Fibroblast of villous mesenchyme (primary cell): ENCODE results near the gene RILPL2. TPM values are rescaled to one million over a fixed set of nuclear protein-coding genes. Genes with fewer than 3 reads are reported as not detected.
A peak's percentile ranks its signal among the peaks of the same experiment; 100 is the strongest.
"Not testable (repeated sequence)": the region's sequence is repeated elsewhere in the genome, so short reads cannot be mapped to it uniquely, and the experiment has no call there.

Source experiments
- DNase-seq: peaks from one replicate; pipeline ENCODE4 v3.0.0-alpha.2; 2010; ENCODE audit warnings: low read depth
- H3K4me3 ChIP-seq: 2 replicates; pipeline ENCODE4 v1.5.1; 2011; ENCODE audit warnings: low read depth, mild to moderate bottlenecking, low read length
- total RNA-seq: library from RNA; depleted of rRNA; stranded (reverse); fragments of >200 nt; gene quantifications from 2 replicates; pipeline ENCODE4 v1.2.3, GENCODE V29; 2012
- TF ChIP-seq, protein P1 (sequence below): IDR thresholded peaks from 2 replicates; pipeline ENCODE4 v1.5.1; 2012; ENCODE audit warnings: low read depth, mild to moderate bottlenecking, low read length; ENCODE audit not compliant: insufficient read depth

Gene RILPL2, protein sequence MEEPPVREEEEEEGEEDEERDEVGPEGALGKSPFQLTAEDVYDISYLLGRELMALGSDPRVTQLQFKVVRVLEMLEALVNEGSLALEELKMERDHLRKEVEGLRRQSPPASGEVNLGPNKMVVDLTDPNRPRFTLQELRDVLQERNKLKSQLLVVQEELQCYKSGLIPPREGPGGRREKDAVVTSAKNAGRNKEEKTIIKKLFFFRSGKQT
- 3.5 and 5.6 TPM in 2 replicates for total RNA-seq

- peak; percentile 91 for DNase-seq
- TF ChIP-seq, protein P1, sequence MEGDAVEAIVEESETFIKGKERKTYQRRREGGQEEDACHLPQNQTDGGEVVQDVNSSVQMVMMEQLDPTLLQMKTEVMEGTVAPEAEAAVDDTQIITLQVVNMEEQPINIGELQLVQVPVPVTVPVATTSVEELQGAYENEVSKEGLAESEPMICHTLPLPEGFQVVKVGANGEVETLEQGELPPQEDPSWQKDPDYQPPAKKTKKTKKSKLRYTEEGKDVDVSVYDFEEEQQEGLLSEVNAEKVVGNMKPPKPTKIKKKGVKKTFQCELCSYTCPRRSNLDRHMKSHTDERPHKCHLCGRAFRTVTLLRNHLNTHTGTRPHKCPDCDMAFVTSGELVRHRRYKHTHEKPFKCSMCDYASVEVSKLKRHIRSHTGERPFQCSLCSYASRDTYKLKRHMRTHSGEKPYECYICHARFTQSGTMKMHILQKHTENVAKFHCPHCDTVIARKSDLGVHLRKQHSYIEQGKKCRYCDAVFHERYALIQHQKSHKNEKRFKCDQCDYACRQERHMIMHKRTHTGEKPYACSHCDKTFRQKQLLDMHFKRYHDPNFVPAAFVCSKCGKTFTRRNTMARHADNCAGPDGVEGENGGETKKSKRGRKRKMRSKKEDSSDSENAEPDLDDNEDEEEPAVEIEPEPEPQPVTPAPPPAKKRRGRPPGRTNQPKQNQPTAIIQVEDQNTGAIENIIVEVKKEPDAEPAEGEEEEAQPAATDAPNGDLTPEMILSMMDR, result peak; percentile 6
- peak within 1 kb of the TSS; percentile 93 for H3K4me3 ChIP-seq
Observed at GRCh38 chr12:123436017-123436964, at the start of gene RILPL2. Gene RILPL2 (minus strand): TSS chr12:123436684. CDS start chr12:123436420, 264 bp downstream.

DNA sequence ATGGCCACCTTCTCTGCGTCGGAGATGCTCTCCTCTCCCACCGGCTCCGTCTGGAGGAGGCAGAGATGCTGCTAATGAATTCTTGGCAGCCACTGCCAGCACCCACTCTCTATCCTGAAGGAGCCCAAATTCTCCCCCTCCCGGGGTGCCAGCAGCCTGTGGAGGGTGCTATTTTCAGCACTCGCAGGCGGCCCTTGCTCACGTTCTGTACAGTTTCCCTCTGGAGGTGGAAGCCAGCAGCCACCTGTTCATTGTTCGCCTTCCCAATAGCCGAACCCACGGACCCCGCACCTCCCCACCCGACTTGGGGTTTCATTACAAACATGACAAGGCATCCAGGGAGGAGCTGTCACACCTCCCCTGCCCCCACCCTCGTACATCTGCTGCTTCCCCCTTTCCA is 49.3 kb upstream of the RILPL2 start:
- no peak overlapping the region for H3K4me3 ChIP-seq
- TF ChIP-seq, protein P1, result no peak
- no peak for DNase-seq

DNA sequence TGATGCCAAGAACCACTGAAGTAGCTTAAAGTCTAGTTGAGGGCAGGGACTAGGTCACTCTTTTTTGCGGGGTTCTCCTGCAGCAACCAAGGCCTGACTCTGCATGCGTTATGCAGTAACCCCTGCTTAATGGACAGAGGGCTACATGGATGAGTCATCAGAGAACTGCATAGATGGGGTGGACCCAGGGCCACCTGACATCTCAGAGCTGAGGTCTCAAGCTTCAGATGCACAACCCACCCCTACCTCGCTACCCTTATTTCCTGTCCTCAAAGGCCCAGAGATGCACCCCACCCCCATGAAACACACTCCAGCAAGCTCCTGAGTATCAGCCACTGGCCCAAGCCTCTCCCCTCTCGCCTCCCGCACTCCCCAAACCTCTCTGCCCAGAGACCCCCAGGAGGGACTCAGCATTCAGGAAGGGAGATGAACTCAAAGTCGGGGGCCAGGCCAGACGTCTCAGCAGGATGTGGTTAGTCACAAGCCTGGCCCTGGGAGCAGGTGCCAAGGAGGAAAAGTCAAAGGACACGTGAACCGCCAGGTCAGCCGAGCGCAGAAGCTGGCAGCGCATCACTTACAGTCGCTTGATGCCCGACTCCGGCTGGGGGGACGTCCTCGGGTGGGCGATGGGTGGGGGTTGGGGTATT is 47.2 kb upstream of the RILPL2 start:
- H3K4me3 ChIP-seq, result no peak overlapping the region
- DNase-seq, result no peak
- TF ChIP-seq, protein P1, result no peak

GRCh38 chr12:123482876-123483275 is 46.4 kb upstream of the RILPL2 start:
- DNase-seq, result no peak
- H3K4me3 ChIP-seq, result no peak overlapping the region
- TF ChIP-seq, protein P1, result no peak

GRCh38 chr12:123481251-123481650 is 44.8 kb upstream of the RILPL2 start:
- not testable (repeated sequence) for H3K4me3 ChIP-seq, DNase-seq

DNA sequence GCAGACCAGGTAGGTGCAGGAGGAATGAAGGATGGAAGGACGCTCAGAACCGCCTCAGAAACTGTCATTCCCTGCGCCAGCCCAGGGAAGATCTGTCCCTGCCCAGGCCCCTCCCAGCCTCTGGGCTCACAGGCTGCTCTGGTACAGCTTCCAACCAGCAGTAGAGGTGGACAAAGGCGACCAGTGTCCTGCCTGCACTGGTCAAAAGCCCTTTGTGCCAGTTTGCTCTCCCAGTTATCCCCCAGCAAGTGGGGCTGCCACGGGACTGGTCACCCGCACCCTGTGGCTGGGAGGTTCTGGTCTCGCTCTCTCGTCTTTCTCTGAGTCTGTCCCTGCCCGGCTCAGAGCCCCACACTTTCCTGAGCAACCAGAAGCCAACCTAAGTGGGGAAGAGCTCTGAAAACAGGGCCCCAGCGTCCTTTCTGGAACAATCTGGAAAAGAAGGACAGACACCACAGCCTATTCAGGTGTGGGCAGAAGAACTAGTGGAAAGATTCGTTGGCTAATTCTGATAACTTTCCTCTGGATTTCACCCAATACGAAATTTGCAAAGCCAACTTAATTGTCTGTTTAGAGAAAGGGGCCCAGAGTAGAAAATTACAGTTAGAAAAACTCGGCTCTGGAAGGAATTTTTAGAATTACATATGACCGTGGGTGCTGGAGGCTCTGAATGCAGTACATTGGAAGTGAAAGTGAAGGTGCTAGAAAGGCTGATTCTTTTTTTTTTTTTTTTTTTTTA is 43.1 kb upstream of the RILPL2 start:
- no peak overlapping the region for H3K4me3 ChIP-seq
- TF ChIP-seq, protein P1, result no peak
- DNase-seq, result no peak

GRCh38 chr12:123478762-123479161 is 42.3 kb upstream of the RILPL2 start:
- no peak overlapping the region for H3K4me3 ChIP-seq
- TF ChIP-seq, protein P1, result no peak
- no peak for DNase-seq
